Right forelimb (tissue), 1 donor: ENCODE measurements around the gene PTGES2.
A peak's percentile ranks its signal among the peaks of the same experiment; 100 is the strongest.
"Not testable (repeated sequence)": the region's sequence is repeated elsewhere in the genome, so short reads cannot be mapped to it uniquely, and the experiment has no call there.

Source experiments
- DNase-seq: peaks from one replicate; pipeline ENCODE4 v3.0.0-alpha.2; 2018

PTGES2 gene

DNA sequence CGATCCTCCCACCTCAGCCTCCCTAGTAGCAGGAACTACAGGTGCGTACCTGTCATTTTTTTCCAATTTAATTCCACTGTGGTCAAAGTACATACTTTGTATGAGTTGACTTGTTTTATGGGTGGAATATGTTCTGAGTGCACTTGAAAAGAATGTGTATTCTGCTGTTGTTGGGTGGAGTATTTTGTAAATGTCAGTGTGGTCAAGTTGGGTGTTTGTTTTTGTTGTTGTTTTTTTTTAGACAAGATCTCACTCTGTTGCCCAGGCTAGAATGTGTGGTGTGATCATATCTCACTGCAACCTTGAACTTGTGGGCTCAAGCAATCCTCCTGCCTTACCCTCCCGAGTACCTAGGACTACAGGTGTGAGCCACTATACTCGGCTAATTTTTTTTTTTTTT lies 41.6 kb downstream of the PTGES2 start:
- DNase-seq, result no peak

DNA sequence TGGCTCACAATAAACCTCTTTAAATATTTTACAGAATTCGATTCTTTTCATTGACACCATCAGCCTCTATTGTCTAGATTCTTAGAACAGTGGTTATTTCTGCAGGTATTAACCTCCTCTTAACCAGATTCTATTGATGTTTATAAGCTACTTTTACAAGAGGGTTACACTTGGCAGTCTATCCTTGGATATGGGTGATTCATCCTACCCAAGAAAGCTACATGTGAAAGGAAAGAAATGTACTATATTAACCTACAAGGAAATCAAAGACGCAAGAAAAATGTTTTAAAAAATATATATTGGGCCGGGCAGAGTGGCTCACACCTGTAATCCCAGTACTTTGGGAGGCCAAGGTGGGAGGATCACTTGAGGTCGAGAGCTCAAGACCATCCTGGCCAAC lies 42.8 kb downstream of the PTGES2 start:
- DNase-seq, result no peak

DNA sequence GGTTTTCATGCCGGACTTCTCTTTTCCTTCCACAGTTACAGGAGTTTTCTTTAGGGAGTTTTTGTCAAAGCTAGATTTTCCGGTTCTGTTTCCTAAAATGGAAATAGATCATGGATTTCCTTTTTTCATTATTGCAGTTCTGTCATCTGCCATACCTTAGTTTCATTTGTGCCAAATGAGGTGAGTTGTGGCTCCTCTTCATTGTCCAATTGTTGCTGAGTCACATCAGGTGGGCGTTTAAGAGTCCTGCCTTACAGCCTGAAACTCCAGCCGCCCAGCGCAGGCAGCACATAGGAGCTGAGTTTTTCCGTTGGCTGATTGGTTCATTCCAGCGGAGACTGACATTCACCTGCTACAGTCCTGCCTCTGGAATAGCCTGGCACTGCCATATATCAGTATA lies 45.4 kb downstream of the PTGES2 start:
- no peak for DNase-seq

DNA sequence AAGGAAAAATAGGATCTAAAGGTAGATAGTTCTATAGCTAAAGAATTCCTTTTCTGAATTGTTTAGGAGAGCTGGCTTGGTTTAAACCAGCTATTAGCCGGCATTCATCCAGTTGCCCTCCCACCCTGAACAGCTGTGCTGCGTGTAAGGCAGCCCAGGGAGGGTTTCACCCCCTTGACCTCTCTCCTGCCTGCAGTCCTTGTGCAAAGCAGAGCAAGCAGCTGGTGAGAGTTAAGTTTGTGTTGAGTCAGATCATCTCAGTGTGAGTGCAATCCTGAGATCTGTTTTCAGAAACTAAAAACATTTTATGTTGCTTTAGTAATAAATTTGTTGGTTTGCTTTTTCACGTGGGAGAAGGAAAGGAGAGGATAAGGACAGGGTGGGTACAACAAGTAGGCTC lies 46.5 kb downstream of the PTGES2 start:
- no peak for DNase-seq

DNA sequence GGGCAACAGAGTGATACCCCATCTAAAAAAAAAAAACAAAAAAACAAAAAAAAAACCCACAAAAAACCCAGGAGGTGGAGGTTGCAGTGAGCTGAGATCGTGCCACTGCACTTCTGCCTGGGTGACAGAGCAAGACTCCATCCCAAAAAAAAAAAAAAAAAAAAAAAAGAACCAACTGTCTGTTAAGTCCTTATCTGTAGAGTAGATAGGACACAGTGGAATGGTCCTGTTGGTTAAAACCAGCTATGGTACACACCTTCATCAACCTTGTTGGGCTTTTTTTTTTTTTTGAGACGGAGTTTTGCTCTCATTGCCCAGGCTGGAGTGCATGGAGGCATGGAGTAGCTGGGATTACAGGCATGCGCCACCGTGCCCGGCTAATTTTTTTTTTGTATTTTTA lies 47.3 kb downstream of the PTGES2 start:
- no peak for DNase-seq

DNA sequence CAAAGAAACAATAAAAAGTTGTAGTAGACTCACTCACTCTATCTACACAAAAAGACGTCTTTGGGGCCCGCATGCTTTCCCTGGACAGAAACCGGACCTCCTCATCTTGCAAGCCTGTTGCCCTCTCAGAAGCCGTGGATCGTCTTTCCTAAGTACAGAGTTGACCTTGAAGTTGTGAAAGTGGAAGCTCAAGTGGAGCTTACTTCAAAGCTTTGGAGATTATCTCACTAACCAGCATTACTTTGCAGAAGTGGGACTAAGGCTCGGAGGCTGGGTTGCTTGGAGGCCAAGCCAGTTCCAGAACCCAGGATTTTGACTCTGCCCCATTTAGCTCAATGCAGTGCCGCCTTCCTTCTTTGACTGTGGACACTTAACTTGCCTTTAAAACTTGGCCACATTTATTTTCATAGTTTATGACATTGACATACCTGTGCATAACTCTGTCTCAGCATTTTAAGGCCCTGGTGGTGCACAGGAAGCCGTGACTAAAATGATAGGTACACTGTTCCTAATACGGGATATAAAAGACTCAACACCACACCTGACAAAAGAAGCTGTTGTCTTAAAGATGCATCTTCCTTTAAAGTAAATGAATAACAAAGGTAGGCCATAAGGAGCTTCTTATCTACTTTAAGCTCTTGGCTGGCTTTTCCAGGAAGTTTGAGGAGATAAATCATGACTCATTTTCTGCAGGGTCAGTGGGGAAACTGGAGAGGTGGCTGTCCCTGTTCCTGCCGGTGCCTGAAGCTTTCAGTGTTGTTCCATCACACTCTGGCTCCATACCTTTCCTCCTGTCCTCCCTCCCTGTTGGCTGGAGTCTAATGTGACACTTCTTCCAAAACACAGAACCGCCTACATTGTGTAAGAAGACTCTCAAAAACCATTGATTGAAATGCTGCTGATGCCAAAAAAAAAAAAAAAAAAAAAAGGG lies 48.8 kb downstream of the PTGES2 start:
- no peak for DNase-seq

DNA sequence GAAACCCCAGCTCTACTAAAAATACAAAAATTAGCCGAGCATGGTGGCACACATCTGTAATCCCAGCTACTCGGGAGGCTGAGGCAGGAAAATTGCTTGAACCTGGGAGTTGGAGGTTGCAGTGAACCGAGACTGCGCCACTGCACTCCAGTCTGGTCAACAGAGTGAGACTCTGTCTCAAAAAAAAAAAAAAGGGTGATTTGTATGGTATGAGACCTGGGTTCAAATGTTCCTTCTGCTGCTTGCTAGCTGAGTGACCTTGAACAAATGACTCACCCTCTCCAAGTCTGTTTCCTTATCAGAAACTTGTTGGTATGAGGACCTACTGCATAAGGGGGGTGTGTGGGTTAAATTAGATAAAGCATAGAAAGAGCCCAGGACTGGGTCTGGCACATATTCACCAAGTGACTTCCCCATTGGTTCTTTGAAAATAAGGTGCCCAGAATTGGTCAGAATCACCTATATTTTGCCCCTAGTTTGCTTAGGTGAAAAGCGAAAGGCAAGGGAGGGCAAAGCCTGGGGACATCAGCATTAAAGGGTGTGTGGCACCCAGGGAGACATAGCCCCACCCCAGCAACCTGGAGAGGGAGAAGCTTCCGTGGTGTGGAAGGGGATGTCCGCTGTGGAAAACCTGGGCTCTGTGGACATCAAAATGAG lies 49.6 kb downstream of the PTGES2 start:
- DNase-seq, result no peak

DNA sequence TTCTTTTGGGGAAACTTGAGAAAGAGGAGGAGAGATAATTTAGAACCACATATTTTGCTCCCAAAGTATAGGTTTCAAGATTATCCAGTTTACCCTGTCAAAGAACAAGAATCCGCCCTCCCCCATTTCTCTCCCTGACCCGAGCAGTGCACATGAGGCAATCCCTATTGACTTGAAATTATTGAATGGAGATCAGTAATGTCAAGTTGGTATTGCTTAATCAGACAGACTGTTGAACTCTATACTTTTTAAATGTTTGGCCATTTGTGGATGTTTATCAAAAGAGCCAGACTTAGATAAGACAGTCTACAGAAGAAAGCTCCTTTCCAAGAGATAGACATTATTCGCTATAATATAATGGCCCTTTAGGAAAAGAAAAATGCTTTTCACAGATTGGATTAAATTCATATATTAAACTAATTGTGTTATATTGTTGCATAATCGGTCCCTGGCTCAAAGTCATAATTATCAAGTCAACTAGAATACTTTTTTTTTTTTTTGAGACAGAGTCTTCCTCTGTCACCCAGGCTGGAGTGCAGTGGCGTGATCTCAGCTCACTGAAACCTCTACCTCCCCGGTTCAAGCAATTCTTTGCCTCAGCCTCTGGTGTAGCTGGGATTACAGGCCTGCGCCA lies 54.2 kb downstream of the PTGES2 start:
- DNase-seq, result no peak

DNA sequence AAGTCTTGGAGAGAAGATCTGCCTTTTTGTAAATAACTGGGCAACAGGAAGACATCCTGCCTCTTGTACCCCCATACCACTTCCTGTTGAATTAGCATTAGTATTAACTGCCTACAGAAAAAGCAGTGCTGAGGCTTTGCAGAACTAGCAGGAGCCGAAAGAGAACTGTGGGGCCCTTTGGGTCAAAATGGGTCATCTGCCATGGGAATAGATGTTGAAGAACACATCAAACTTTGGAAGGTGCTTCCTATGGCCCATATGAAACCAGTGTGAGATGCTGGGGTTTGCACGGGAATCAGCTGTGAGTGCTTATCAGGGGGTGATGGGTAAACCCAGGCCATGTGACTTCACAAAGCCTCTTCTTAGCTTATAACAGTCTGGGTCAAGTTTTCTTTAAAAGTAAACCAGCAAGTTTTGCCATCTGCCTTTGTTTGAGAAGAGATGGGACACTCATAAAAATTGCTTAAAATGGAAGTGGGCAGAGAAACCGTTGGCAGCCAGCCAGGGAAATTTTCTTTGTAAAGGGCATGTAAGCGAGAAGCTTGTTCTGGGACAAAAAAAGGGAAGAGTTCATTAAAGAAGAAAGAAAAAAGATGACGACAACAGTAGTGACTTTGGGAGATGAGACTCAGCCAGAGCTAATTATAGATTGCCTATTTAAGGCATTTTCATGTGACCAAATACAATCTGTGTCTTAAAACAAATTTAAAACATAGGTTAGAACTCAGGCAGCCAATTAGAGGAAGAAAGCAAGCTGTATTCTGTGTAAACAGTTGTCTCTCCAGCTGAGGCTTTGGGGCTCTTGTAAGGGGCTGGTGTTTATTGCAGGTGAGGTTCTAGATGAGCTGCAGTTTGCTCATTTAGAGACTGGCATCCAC lies 55.1 kb downstream of the PTGES2 start:
- DNase-seq, result peak; percentile 73

DNA sequence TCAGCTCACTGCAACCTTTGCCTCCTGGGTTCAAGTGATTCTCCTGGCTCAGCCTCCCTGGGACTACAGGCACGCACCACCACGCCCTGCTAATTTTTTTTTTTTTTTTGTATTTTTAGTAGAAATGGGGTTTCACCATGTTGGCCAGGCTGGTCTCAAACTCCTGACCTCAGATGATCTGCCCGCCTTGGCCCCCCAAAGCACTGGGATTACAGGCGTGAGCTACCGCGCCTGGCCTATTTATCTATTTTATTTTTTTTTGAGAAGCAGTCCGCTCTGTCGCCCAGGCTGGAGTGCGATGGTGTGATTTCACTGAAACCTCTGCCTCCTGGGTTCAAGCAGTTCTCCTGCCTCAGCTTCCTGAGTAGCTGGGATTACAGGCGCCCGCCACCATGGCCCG lies 56.1 kb downstream of the PTGES2 start:
- not testable (repeated sequence) for DNase-seq

DNA sequence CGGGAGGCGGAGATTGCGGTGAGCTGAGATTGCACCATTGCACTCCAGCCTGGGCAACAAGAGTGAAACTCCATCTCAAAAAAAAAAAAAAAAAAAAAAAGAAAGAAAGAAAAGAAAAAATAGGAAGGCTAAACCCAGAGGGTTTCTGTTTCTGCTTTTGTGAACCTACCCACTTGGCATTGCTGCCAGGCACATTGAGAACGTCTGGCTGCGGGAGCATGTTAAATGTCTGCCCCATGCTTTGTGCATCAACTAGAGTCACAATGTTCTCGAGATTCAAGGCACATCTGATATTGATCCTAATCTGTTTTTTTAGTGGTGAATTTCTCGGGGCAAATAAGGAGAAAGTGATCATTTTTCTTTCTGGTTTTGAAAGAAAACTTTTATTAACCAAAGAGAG lies 56.7 kb downstream of the PTGES2 start:
- no peak for DNase-seq
